Stimulated activated CD8-positive, alpha-beta memory T cell treated with anti-CD3 and anti-CD28 coated beads, Interleukin-4, amount 100 ng/mL, for 4 hours (primary cell): ENCODE results near the gene PCYT2.

Experiments
- DNase-seq, 2 donors: peaks; one replicate each; pipeline ENCODE4 v3.0.0-alpha.2; 2020; ENCODE audit warnings: low read depth in 2 of 2, low spot score in 1 of 2

PCYT2 gene

GRCh38 chr17:81944858-81945257, 33.7 kb upstream of the PCYT2 start:
- no peak for DNase-seq

DNA sequence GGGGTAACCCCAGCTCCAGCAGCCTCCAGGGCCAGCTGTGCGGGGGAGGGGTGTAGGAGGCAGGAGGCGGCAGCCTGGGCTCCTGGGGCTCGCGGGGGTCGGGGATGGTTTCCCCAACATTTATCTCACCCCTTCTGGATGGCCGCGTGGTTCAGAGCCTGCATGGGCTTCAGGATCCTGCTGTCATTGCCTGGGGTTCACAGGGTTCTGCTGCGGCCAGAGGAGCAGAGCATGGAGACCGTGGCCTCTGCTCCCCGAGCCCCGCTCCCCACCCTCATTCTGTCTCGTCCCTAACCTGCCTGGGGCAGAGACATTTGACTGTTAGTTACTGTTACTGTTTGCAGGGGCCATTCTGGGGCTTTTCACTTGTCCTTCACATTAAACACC, 31.0 kb upstream of the PCYT2 start:
- DNase-seq, result no peak

DNA sequence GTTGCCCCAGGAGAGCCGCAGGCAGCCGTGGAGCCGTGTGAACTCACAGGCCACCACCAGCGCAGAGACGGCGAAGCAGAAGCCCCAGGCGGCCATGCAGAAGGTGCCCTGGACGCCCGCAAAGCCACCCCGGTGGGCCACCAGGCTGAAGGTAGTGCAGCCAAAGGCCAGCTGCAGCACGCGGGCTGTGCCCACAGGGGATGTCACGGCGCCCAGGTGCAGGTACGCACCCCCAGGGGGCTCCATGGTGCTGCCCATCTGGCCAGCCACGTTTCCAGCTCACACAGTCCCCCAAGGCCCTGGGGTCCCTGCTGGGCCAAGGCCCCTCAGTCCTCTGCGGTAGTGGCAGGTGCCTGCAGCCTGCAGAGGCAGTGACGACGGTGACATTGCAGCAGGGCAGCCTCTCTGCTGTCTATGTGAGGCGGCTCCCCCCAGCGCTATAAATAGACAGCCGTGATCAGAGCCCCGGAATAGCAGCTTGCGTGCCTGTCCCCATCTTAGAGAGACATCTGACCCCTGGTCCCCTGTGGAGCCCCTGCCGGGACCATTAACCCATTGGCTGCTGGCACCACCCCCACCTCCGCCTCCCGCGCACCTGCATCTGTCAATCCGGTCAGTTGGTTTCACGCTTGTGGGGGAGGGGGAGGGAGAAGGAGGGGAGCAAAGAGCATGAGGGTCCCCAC, 30.4 kb upstream of the PCYT2 start:
- DNase-seq, result no peak

- DNase-seq, result no peak
These were observed 29.6 kb upstream of the PCYT2 start for GRCh38 chr17:81940538-81941483.

GRCh38 chr17:81939881-81940385, 28.7 kb upstream of the PCYT2 start:
- no peak for DNase-seq

DNA sequence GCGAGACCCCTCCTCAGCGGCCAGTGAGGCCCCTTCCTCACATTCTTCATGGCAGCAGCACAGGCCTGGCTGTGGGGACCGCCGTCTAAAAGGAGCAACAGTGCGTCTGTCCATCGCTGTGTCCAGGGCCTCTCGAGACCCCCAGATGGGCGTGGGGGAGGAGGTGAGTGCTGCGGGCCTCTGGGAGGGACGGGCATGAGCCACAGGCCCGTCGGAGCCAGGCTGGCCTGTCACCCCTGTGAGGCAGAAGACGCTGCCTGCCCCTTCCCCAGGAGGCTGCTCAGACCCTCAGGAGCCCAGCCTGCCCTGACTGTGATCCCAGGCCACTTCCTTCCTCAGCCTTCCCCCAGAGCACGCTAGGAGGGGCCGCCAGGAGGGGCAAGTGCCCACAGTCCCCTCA, 28.0 kb upstream of the PCYT2 start:
- no peak for DNase-seq

- DNase-seq, result no peak
These were observed 24.5 kb upstream of the PCYT2 start for GRCh38 chr17:81935709-81936084.

DNA sequence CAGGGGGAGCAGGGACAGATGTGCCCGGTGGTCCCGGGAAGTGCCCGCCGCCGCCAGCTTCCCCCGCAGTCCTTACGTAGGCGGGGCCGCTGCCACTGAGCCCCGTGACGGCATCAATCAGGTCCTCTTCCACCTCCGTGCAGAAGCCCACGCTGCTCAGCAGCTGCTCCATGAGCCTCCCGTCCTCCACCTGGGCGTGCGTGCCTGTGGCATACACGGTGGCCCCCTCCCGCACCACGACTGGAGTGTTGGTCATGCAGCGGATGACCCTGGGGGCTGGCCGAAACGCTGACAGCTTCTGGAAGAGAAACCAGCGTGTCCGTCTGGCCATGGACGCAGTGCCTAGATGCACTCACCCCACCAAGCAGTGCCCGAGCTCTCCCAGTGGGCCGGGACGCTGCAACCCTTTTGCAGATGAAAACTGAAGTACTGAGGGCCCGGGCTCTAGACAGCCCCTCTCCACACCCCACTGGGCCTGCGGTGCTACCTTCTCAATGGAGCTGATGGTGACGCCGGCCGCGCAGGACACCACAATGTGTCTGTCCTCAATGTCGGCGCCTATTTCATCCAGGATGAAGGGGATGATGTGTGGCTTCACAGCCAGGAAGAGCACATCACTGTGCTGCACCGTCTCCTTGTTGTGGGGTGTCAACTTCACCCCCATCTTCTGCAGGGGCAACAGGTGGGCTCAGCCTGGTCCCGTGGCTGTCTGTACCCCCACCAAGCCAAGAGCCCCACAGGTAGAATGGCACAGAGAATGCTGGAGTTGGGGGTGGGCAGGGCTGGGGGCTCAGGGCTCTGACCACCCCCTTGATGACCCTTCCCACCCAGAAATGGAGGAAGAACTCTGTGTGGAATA, 23.9 kb upstream of the PCYT2 start:
- DNase-seq, result no peak

- no peak for DNase-seq
These were observed 23.0 kb upstream of the PCYT2 start for GRCh38 chr17:81934098-81934757.

GRCh38 chr17:81933178-81933699, 22.0 kb upstream of the PCYT2 start:
- no peak for DNase-seq

GRCh38 chr17:81932333-81932983, 21.3 kb upstream of the PCYT2 start:
- no peak for DNase-seq

DNA sequence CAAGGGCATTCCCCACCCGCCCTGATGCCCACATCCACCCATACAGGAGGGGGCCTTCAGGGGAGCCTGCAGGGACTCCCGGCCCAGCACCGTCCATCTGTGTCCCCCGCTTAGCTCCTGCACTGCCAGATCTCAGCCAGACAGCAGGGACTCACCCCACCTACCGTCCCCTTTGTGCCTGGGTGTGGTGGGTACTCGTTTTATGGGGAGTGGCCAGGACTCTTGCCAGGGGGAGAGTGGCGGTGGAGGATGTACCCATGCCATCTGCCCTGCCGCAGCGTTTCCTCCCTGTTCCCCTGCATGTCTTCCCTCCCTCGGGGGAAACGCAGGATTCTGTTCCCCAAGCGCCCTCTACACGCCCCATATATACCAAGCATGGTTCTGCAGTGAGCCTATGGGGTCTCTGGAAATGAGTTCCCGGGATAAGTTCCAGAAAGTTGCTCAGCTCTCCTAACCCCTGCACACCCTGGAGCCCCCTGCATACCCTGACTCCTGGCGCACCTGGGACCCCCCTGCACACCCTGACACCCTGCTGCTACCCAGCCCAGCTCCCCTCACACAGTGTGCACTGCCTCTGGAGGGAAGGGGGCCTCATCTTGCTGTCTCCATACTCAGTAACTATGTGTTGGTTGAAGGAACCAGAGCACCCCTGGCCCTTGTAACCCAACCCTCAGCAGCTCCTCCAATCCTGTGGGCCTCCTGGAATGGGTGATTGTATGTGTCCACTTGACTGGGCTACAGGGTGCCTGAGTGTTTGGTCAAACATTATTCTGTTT, 20.5 kb upstream of the PCYT2 start:
- DNase-seq, result no peak

GRCh38 chr17:81931189-81931556, 20.0 kb upstream of the PCYT2 start:
- no peak for DNase-seq

GRCh38 chr17:81930142-81931125, 19.2 kb upstream of the PCYT2 start:
- no peak for DNase-seq

DNA sequence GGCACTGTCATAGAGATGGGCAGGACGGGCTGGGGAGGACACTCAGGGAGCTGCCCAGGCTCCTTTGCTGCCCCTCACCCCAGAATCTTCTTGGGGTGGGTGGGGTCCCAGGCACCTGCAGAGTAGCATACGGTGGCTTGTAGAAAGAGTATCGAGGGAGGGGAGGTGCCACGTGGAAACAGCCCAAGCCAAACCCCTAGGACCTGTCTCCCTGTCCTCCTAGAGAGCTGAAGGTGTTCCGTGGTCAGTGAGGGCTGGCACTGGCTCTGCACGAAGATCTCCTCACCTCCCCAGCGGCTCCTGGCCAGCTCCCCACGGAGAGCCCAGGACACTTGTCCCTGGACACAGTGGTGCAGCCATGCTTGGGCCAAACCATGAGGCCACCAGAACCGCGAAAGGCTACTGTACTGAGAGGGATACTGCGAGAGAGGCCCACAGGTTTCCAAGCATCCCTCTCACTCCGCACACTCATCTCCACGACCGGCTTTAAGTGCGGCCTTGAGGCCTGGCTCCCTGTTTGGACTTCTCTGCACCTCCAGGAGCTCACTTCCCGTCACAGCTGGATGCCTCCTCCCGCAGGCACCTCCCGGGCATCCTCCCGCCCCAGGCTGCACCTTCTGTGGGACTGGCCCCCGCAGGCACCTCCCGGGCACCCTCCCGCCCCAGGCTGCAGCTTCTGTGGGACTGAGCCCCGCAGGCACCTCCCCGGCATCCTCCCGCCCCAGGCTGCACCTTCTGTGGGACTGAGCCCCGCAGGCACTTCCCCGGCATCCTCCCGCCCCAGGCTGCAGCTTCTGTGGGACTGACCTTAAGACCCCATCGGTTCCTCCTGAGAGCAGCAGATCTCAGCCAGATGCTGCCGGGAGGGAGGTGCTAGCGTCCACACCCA, 18.3 kb upstream of the PCYT2 start:
- DNase-seq, result no peak

DNA sequence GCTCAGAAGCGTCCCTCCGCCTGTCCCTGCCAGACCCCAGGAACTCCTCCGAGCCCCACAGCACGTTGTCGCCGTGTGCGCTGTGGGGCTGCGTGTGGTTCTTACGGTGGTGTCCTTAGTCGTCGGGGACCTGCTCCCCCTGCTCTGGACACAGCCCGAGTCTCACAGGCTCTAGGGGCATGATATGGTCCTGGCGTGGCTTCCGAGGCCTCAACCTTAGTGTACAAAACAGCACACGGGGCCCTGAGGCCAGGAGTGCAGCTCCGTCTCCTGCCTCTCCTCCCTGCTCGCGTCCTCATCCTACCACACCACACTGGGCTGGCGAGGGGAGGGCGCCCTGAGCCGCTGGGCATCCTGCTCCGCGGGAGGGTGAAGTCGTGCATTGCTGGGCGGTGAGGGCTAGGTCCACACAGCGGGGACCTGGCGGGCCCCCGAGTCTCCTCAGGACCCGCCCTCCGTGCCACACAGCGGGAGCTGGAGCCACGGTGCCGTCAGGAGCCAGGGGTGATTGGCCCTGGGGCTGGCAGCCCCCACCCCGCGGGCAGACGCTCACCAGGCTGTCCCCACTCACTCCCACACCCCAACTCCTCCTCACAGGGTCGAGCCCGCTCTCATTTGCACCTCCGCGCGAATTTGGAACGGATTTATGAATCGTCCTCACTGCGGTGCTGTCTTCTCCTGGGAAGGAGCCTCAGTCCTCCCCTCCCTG, 17.5 kb upstream of the PCYT2 start:
- DNase-seq, result no peak
